Measurements from ENCODE around the gene ADGRD1. TPM values are rescaled to one million over a fixed set of nuclear protein-coding genes. Genes with fewer than 3 reads are reported as not detected.

ADGRD1 gene
- total RNA-seq, 1 donor from 2014 or later, result 0.08 TPM

- Histone ChIP-seq H3K36me3 (ENCODE audit: control insufficient read depth, insufficient read depth, low read length) (no peaks in the 10 kb centered on the region), H3K27me3 (ENCODE audit: control insufficient read depth, insufficient read depth, low read length) (peaks cover 8% of the 10 kb centered on the region), H3K4me3 (ENCODE audit: low read depth, low read length) (no peak overlapping the region)
- no peak for TF ChIP-seq CTCF (IDR thresholded peaks at IDR 0.05; ENCODE audit: insufficient read depth, low read length, poor library complexity, severe bottlenecking)
- no peak for DNase-seq (ENCODE audit: low read depth)
Measured at GRCh38 chr12:131101703-131102492, 148.2 kb downstream of the ADGRD1 start.

- TF ChIP-seq CTCF (IDR thresholded peaks at IDR 0.05; ENCODE audit: insufficient read depth, low read length, poor library complexity, severe bottlenecking), result no peak
- Histone ChIP-seq H3K27me3 (ENCODE audit: control insufficient read depth, insufficient read depth, low read length) (peaks cover 8% of the 10 kb centered on the region), H3K4me3 (ENCODE audit: low read depth, low read length) (no peak overlapping the region), H3K36me3 (ENCODE audit: control insufficient read depth, insufficient read depth, low read length) (no peaks in the 10 kb centered on the region)
- no peak for DNase-seq (ENCODE audit: low read depth)
Measured at GRCh38 chr12:131102493-131102931, 148.8 kb downstream of the ADGRD1 start.

- peaks cover 8% of the 10 kb centered on the region for H3K27me3 ChIP-seq (ENCODE audit: control insufficient read depth, insufficient read depth, low read length)
- no peak for TF ChIP-seq CTCF (IDR thresholded peaks at IDR 0.05; ENCODE audit: insufficient read depth, low read length, poor library complexity, severe bottlenecking)
- no peak overlapping the region for H3K4me3 ChIP-seq (ENCODE audit: low read depth, low read length)
- DNase-seq (ENCODE audit: low read depth), result no peak
- no peaks in the 10 kb centered on the region for H3K36me3 ChIP-seq (ENCODE audit: control insufficient read depth, insufficient read depth, low read length)
Measured at GRCh38 chr12:131102991-131103668, 149.4 kb downstream of the ADGRD1 start.

GRCh38 chr12:131103669-131104462 lies 150.2 kb downstream of the ADGRD1 start:
- no peak for TF ChIP-seq CTCF (IDR thresholded peaks at IDR 0.05; ENCODE audit: insufficient read depth, low read length, poor library complexity, severe bottlenecking)
- Histone ChIP-seq H3K27me3 (ENCODE audit: control insufficient read depth, insufficient read depth, low read length) (peaks cover 8% of the 10 kb centered on the region), H3K36me3 (ENCODE audit: control insufficient read depth, insufficient read depth, low read length) (no peaks in the 10 kb centered on the region), H3K4me3 (ENCODE audit: low read depth, low read length) (no peak overlapping the region)
- DNase-seq (ENCODE audit: low read depth), result no peak

GRCh38 chr12:131104463-131105350 lies 151.0 kb downstream of the ADGRD1 start:
- peak; percentile 12 for DNase-seq (ENCODE audit: low read depth)
- H3K36me3 ChIP-seq (ENCODE audit: control insufficient read depth, insufficient read depth, low read length), result no peaks in the 10 kb centered on the region
- H3K4me3 ChIP-seq (ENCODE audit: low read depth, low read length), result no peak overlapping the region
- TF ChIP-seq CTCF (IDR thresholded peaks at IDR 0.05; ENCODE audit: insufficient read depth, low read length, poor library complexity, severe bottlenecking), result peak; percentile 90
- H3K27me3 ChIP-seq (ENCODE audit: control insufficient read depth, insufficient read depth, low read length), result peaks cover 8% of the 10 kb centered on the region

Measured in kidney epithelial cell (primary cell).